Ascending aorta (tissue), 2 donors: Measurements from ENCODE around the gene E2F1. TPM values are rescaled to one million over a fixed set of nuclear protein-coding genes. Genes with fewer than 3 reads are reported as not detected.

Experiments used
- DNase-seq, 2 donors: peaks; one replicate each; pipeline ENCODE4 v3.0.0-alpha.2; 2019; ENCODE audit warnings: low spot score in 2 of 2
- H3K27ac ChIP-seq, 2 donors: fragments of 200-600 bp; sonication (generic); one replicate each; pipeline ENCODE4 v1.5.1; 2016 to 2017; ENCODE audit warnings: mild to moderate bottlenecking in 1 of 2
- H3K27me3 ChIP-seq: fragments of 200-600 bp; sonication (generic); one replicate; pipeline ENCODE4 v1.5.1; 2017
- H3K36me3 ChIP-seq, 2 donors: fragments of 200-600 bp; sonication (generic); one replicate each; pipeline ENCODE4 v1.5.1; 2016
- H3K4me1 ChIP-seq, 2 donors: fragments of 200-600 bp; sonication (generic); one replicate each; pipeline ENCODE4 v1.5.1; 2016 to 2017; ENCODE audit warnings: mild to moderate bottlenecking in 1 of 2
- H3K4me3 ChIP-seq, 2 donors: fragments of 200-600 bp; sonication (generic); one replicate each; pipeline ENCODE4 v1.5.1; 2016 to 2017; ENCODE audit warnings: mild to moderate bottlenecking in 1 of 2
- H3K9me3 ChIP-seq, 2 donors: fragments of 200-600 bp; sonication (generic); one replicate each; pipeline ENCODE4 v1.5.1; 2016
- intact Hi-C: fragments of 100-400 bp; cut with DNase I; formaldehyde crosslinking; loops from one replicate; pipeline ENCODE4 v1.15.1; 2023
- total RNA-seq: library from RNA; depleted of rRNA; stranded (reverse); fragments of >200 nt; gene quantifications from one replicate; pipeline ENCODE4 v1.1.0, GENCODE V29; 2016
- TF ChIP-seq, protein P1 (sequence below), 3 experiments: fragments of 200-600 bp in 2 of 3; fragments of 450-650 bp in 1 of 3; sonication (generic) in 2 of 3; IDR thresholded peaks; one replicate each; pipeline ENCODE4 v1.5.1; 2016 to 2019; ENCODE audit warnings: antibody characterized with exemption in 3 of 3, mild to moderate bottlenecking in 1 of 3, moderate library complexity in 1 of 3

The E2F1 gene, protein sequence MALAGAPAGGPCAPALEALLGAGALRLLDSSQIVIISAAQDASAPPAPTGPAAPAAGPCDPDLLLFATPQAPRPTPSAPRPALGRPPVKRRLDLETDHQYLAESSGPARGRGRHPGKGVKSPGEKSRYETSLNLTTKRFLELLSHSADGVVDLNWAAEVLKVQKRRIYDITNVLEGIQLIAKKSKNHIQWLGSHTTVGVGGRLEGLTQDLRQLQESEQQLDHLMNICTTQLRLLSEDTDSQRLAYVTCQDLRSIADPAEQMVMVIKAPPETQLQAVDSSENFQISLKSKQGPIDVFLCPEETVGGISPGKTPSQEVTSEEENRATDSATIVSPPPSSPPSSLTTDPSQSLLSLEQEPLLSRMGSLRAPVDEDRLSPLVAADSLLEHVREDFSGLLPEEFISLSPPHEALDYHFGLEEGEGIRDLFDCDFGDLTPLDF
- 0.53 TPM for total RNA-seq

DNA sequence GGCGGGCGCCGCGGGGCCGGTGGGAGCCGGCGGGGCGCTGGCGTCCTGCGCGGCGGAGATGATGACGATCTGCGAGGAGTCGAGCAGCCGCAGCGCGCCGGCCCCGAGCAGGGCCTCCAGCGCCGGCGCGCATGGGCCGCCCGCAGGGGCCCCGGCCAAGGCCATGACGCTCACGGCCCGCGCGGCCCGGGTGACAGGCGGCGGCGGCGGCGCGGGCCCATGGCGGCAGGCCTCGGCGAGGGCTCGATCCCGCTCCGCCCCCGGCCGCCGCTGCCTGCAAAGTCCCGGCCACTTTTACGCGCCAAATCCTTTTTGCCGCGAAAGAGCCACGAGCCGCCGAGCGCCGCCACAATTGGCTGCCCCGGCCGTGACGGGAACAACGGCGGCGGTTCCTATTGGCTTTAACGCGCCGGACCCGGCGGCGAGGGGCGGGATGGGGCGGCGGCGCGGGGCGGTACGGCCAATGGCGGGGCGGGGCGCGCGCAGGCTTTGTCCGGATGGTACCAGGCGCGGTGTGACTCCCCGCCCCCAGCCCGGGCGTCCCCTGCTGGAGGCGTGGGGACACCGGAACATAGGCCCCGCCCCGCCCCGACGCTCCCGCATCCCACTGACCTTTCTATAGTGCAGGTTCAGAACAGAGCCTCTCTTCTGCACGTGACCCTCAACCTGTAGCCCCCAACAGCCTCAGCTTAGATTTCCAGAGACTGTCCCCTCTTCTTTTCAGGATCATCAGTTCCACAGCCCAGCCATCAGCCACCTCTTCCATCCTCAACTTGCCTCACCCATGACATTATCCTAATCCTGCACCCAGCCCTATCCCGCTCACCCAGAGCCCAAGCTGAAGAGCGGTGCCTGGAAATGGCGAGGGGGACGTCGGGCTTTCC, at the start of gene E2F1:
Gene E2F1 (minus strand): TSS at position 286 of the 884 bp plus-strand sequence. CDS start 121 bp downstream, at position 165.
- Histone ChIP-seq H3K27ac (peak within 1 kb of the TSS; percentile 46 to 58), H3K27me3 (no peaks in the 10 kb centered on the region), H3K4me1 (peaks cover 4 to 6% of the 10 kb centered on the region in 2 donors), H3K4me3 (peak within 1 kb of the TSS; percentile 43 to 62), H3K36me3 (no peaks in the 10 kb centered on the region), H3K9me3 (no peaks in the 10 kb centered on the region)
- intact Hi-C loops, result no loop called here
- peak; percentile 79 to 97 for DNase-seq
- TF ChIP-seq, protein P1, sequence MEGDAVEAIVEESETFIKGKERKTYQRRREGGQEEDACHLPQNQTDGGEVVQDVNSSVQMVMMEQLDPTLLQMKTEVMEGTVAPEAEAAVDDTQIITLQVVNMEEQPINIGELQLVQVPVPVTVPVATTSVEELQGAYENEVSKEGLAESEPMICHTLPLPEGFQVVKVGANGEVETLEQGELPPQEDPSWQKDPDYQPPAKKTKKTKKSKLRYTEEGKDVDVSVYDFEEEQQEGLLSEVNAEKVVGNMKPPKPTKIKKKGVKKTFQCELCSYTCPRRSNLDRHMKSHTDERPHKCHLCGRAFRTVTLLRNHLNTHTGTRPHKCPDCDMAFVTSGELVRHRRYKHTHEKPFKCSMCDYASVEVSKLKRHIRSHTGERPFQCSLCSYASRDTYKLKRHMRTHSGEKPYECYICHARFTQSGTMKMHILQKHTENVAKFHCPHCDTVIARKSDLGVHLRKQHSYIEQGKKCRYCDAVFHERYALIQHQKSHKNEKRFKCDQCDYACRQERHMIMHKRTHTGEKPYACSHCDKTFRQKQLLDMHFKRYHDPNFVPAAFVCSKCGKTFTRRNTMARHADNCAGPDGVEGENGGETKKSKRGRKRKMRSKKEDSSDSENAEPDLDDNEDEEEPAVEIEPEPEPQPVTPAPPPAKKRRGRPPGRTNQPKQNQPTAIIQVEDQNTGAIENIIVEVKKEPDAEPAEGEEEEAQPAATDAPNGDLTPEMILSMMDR (IDR thresholded peaks at IDR 0.05), result peak; percentile 11 to 49 (median 25)

DNA sequence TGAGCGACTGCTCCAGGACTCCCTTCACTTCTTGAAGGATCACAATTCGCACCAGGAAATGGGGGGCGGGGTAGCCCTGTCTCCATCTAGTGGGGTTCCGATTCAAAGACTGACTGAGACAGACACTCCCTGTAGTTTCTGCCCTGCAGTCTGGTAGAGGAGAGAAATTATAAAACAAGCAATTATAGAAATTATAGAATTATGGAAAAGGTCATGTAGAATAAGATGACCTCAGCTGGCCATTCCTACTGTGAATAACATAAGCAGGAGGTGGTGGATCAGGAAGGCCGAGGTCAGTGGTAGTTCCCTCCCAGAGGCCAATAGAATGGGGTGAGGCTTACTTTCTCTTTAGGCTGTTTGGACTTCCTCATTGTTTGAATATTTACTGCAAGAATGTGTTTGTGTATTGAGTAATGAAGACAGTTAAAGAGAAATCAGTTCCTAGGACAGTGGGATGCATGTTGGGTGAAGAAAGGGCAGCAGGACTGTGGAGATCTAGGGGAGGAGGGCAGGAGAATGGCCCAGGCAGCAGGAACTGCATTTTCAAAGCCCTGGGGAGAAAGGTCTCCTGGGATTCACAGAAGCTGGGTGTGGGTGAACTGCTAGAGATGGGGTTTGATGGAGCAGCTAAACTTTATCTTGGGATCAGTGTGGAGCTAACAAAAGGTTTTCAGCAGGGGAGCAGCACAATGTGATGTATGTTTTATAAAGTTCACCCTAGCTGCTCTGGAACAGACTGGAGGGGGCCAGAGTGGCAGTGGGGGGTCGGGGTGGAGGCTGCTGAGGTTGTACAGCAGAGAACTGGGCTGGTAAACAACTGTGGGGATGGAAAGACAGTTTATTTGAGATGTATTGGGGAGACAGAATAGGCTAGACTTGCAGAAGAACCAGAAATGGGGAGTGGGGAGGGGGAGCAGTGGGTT, 47.7 kb upstream of the E2F1 start:
- no peak for DNase-seq
- H3K4me3 ChIP-seq, result no peak overlapping the region
- no peaks in the 10 kb centered on the region for H3K27me3 ChIP-seq
- TF ChIP-seq, protein P1 (IDR thresholded peaks at IDR 0.05), result no peak
- H3K9me3 ChIP-seq, result peaks cover 17 to 20% of the 10 kb centered on the region in 2 donors
- H3K27ac ChIP-seq, result peak overlapping the region; percentile 22 to 84
- peaks cover 0 to 9% of the 10 kb centered on the region in 2 donors for H3K4me1 ChIP-seq
- H3K36me3 ChIP-seq, result no peaks in the 10 kb centered on the region
- intact Hi-C loops, result loop anchor here (2.0 to 5.0 kb wide), 3 partner anchors 59 to 247 kb away; partner anchors contain the start of genes CHMP4B and NECAB3

DNA sequence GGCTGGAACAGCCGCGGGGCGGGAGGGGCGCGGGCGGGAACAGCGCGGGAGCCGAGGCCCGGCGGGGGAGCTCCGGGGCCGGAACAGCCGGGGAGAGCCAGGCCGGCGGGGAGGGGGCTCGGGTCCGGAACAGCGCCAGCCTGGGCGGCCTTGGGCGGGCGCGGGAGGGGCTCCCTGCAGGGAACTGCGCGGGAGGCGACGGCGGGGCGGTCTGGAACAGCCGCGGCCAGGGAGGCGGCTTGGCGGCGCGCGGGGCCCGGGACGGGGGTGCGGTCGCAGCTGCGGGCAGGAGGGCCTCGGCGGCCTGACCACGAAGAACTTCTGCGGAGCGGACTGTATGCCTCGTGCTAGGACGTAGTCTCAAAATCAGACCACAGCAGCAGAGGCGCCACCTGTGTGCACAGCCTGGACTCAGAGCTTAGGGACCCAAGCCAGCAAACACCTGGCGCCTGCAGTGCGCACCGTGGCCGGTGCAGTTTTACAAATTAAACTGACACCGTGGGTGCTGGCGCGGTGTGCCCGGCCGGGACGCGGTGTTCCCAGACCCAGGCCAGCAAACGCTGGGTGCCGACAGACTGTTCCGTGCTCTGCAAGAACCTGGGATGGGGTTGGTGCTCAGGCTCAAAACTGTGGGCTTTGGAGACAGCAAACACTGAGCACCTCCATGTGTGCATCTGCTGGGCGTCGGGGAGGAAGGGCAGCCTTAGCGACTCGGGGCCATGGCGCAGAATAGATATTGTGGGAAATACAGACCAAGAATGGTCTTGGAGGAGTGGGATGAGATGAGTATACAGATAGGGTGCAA, 46.2 kb upstream of the E2F1 start:
- intact Hi-C loops, result loop anchor here (2.0 to 5.0 kb wide), 3 partner anchors 58 to 245 kb away; partner anchors contain the start of genes CHMP4B and NECAB3
- peak; percentile 33 to 91 for DNase-seq
- TF ChIP-seq, protein P1 (IDR thresholded peaks at IDR 0.05), result no peak
- H3K9me3 ChIP-seq, result peaks cover 13 to 14% of the 10 kb centered on the region in 2 donors
- peak overlapping the region; percentile 68 to 84 for H3K27ac ChIP-seq
- H3K36me3 ChIP-seq, result no peaks in the 10 kb centered on the region
- peak overlapping the region; percentile 73 to 81 for H3K4me3 ChIP-seq
- peaks cover 0 to 9% of the 10 kb centered on the region in 2 donors for H3K4me1 ChIP-seq
- H3K27me3 ChIP-seq, result no peaks in the 10 kb centered on the region

DNA sequence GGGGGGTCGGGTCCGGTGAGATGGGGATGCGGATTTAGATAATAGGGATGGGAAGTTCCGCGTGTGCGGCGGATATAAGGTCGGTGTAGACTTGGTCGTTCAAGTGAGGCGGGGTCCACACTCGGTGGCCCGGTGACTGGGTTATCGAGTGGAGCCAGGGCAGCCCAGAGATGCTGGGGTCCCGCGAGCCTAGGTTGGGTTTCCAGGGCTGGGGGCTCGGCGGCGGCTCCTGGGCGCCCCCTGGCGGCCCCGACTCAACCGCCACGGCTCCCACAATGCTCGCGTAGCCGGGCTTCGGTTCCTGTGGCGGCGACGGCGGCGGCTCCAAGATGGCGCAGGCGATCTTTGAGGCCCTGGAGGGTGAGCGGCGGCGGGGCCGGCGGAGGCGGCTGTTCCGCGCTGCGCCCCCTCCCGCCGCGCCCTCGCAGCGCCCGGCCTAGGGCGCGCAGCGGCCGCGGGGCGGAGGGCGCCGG, 45.5 kb upstream of the E2F1 start, which contains the start of gene ZNF341:
Gene ZNF341 (plus strand): TSS at position 304 of the 473 bp plus-strand sequence. CDS start 26 bp downstream, at position 330.
- H3K27ac ChIP-seq, result peak within 1 kb of the TSS; percentile 74 to 84
- peak; percentile 29 to 92 for DNase-seq
- H3K4me1 ChIP-seq, result peaks cover 0 to 9% of the 10 kb centered on the region in 2 donors
- intact Hi-C loops, result loop anchor here (2.0 to 5.0 kb wide), 4 partner anchors 57 to 244 kb away; partner anchors contain the start of genes ACTL10, CHMP4B and NECAB3
- no peaks in the 10 kb centered on the region for H3K27me3 ChIP-seq
- TF ChIP-seq, protein P1 (IDR thresholded peaks at IDR 0.05), result peak; percentile 91
- H3K9me3 ChIP-seq, result peaks cover 7 to 8% of the 10 kb centered on the region in 2 donors
- H3K4me3 ChIP-seq, result peak within 1 kb of the TSS; percentile 73 to 81
- no peaks in the 10 kb centered on the region for H3K36me3 ChIP-seq
